ENCODE measurements around the gene CLIP4.
A peak's percentile ranks its signal among the peaks of the same experiment; 100 is the strongest.

Gene CLIP4

DNA sequence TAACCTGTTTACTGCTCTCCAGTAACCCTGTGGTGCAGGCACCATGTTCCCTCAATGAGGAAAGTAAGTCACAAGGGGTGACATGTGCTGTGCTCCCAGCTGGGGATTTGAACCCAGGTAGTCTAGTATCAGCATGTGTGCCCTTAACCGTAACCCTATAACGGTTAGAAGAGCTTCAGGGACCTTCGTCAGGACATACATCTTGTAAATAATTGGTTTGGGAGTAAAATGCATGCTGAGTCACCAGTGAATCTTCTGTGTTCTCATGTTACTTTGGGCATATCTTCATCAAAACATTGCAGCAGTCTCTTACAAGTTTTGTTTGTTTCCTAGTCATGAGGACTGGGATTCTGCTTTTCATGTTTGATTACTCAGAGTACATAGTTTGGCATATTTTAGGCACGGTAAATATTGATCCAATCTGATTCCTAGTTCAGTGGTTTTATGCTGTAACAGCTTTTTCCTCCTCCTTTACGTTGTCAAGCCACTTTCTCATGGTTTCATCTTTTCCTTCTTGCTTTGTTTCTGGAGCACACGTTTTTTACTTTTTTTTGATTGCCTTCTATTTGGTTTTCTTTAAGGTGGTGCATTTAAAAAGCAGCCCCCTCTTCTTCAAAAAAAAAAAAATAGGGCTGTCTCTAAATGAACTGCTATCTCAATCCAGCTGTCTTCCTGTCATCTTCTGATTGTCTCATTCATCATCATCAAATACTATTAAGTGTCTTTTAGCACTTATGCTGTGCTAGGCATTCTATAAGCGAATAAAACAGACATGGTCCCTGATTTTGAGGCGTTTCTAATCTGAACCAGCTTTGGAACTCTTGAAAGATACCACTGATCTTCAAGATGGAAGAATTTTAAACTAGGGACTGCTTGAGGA, 50.4 kb downstream of the CLIP4 start:
- no peak overlapping the region for H3K4me3 ChIP-seq (ENCODE audit: low read depth, low read length)
- CTCF ChIA-PET: interaction anchor here (0.6 to 1.5 kb wide), 6 partner anchors 15 to 210 kb away, joined by 3 to 4 read pairs (median 3); no protein-coding TSS in a partner anchor
- POLR2A ChIA-PET: interaction anchor here (1.1 kb wide), 1 partner anchor 35 kb away, joined by 3 read pairs; no protein-coding TSS in a partner anchor
- TF ChIP-seq CTCF (IDR thresholded peaks at IDR 0.05; ENCODE audit: insufficient read depth, low read length, missing control alignments): no peak
- peak; percentile 33 for DNase-seq (ENCODE audit: low read depth, low spot score)

GRCh38 chr2:29166242-29167039, 51.2 kb downstream of the CLIP4 start:
- no peak for DNase-seq (ENCODE audit: low read depth, low spot score)
- TF ChIP-seq CTCF (IDR thresholded peaks at IDR 0.05; ENCODE audit: insufficient read depth, low read length, missing control alignments): no peak
- CTCF ChIA-PET: interaction anchor here (1.5 kb wide), 1 partner anchor 20 kb away, joined by 4 read pairs; no protein-coding TSS in a partner anchor
- H3K4me3 ChIP-seq (ENCODE audit: low read depth, low read length): no peak overlapping the region
- POLR2A ChIA-PET: interaction anchor here (1.1 kb wide), 1 partner anchor 36 kb away, joined by 3 read pairs; no protein-coding TSS in a partner anchor

GRCh38 chr2:29174937-29175336, 59.7 kb downstream of the CLIP4 start:
- POLR2A ChIA-PET: no interaction called here
- TF ChIP-seq CTCF (IDR thresholded peaks at IDR 0.05; ENCODE audit: insufficient read depth, low read length, missing control alignments): no peak
- CTCF ChIA-PET: interaction anchor here (1.0 kb wide), 1 partner anchor 9 kb away, joined by 3 read pairs; no protein-coding TSS in a partner anchor
- H3K4me3 ChIP-seq (ENCODE audit: low read depth, low read length): no peak overlapping the region
- DNase-seq (ENCODE audit: low read depth, low spot score): no peak

- no peak for TF ChIP-seq CTCF (IDR thresholded peaks at IDR 0.05; ENCODE audit: insufficient read depth, low read length, missing control alignments)
- H3K4me3 ChIP-seq (ENCODE audit: low read depth, low read length): no peak overlapping the region
- no peak for DNase-seq (ENCODE audit: low read depth, low spot score)
- ChIA-PET POLR2A (no interaction called here), CTCF (interaction anchor here (1.0 kb wide), 1 partner anchor 9 kb away, joined by 3 read pairs; no protein-coding TSS in a partner anchor)
Measured at GRCh38 chr2:29175338-29175737, 60.1 kb downstream of the CLIP4 start.

DNA sequence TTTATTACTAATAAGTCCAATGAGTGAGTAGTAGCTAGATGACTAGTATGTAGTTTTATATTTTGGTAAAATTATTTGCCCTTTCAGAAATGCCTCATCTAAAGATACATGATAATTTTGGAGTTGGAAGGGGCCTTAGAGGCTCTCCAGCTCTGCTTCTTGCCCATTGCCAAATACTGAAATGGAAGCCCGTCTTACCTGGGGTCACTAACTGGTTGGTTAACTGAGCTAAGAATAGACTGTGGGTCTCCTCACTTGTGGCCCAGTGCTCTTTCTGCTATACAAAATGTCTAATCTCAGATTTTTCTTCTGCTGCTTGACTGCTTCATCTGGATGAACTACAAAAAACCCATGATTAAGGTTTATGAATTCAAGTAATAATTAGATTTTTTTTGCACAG, 67.1 kb downstream of the CLIP4 start:
- DNase-seq (ENCODE audit: low read depth, low spot score): no peak
- no peak overlapping the region for H3K4me3 ChIP-seq (ENCODE audit: low read depth, low read length)
- no peak for TF ChIP-seq CTCF (IDR thresholded peaks at IDR 0.05; ENCODE audit: insufficient read depth, low read length, missing control alignments)
- ChIA-PET POLR2A (no interaction called here), CTCF (interaction anchor here (0.7 to 1.6 kb wide), 3 partner anchors 9 to 35 kb away, joined by 3 to 5 read pairs (median 3); no protein-coding TSS in a partner anchor)

Measured in AG04449 (cell line).